Spleen (tissue), 11 donors: ENCODE data around the gene EYS. TPM values are rescaled to one million over a fixed set of nuclear protein-coding genes. Genes with fewer than 3 reads are reported as not detected.

Experiments
- DNase-seq: peaks from one replicate; pipeline ENCODE4 v3.0.0-alpha.2; 2020
- H3K27ac ChIP-seq, 8 donors: fragments of 200-600 bp; sonication (generic) in 7 of 8; 1 replicate in 4 of 8; 2 replicates in 4 of 8; pipeline versions ENCODE4 v1.5.0 to v1.8.0; 2016 to 2021; ENCODE audit warnings: inconsistent platforms in 4 of 8, mild to moderate bottlenecking in 4 of 8, moderate library complexity in 1 of 8
- H3K27me3 ChIP-seq, 7 donors: fragments of 200-600 bp; sonication (generic) in 6 of 7; replicated peaks in 1 of 7; 1 replicate in 4 of 7; 2 replicates in 3 of 7; pipeline versions ENCODE4 v1.5.0 to v1.8.0; 2016 to 2021; ENCODE audit warnings: inconsistent platforms in 3 of 7, mild to moderate bottlenecking in 1 of 7
- H3K36me3 ChIP-seq, 6 donors: fragments of 200-600 bp; sonication (generic) in 5 of 6; 1 replicate in 4 of 6; 2 replicates in 2 of 6; pipeline versions ENCODE4 v1.5.0 to v1.8.0; 2016 to 2021; ENCODE audit warnings: inconsistent platforms in 2 of 6
- H3K4me1 ChIP-seq, 6 donors: fragments of 200-600 bp; sonication (generic) in 5 of 6; 1 replicate in 3 of 6; 2 replicates in 3 of 6; pipeline versions ENCODE4 v1.5.0 to v1.8.0; 2016 to 2021; ENCODE audit warnings: inconsistent platforms in 3 of 6
- H3K4me3 ChIP-seq, 8 donors: fragments of 200-600 bp; sonication (generic) in 7 of 8; 1 replicate in 4 of 8; 2 replicates in 4 of 8; pipeline versions ENCODE4 v1.5.0 to v1.8.0; 2016 to 2021; ENCODE audit warnings: inconsistent platforms in 4 of 8, mild to moderate bottlenecking in 4 of 8, moderate library complexity in 2 of 8
- H3K9me3 ChIP-seq, 8 donors: fragments of 200-600 bp; sonication (generic) in 7 of 8; 1 replicate in 4 of 8; 2 replicates in 4 of 8; pipeline versions ENCODE4 v1.5.0 to v1.8.0; 2016 to 2021; ENCODE audit warnings: inconsistent platforms in 4 of 8
- CTCF ChIP-seq, 11 experiments: fragments of 200-600 bp in 7 of 11; fragments of 450-650 bp in 4 of 11; sonication (generic) in 4 of 11; IDR thresholded peaks in 8 of 11; conservative IDR thresholded peaks in 3 of 11; 1 replicate in 7 of 11; 2 replicates in 4 of 11; pipeline versions ENCODE4 v1.4.0 to v1.8.0; 2016 to 2021; ENCODE audit warnings: antibody characterized with exemption in 11 of 11, inconsistent platforms in 4 of 11, mild to moderate bottlenecking in 1 of 11
- POLR2A ChIP-seq, 3 donors: fragments of 450-650 bp; IDR thresholded peaks; one replicate each; pipeline ENCODE4 v1.5.1; 2017; ENCODE audit warnings: antibody characterized with exemption in 3 of 3, mild to moderate bottlenecking in 1 of 3
- POLR2AphosphoS5 ChIP-seq, 3 donors: sonication (generic); formaldehyde crosslinking; IDR thresholded peaks; one replicate each; pipeline ENCODE4 v1.5.1; 2017; ENCODE audit warnings: antibody characterized with exemption in 3 of 3
- WGBS, 5 donors: extraction: QIAGEN DNeasy Blood & Tissue Kit in 3 of 5; methylation state at CpG; one replicate each; pipeline versions ENCODE4 v1.1.5 to v1.1.7; 2013 to 2018; 5-methylcytosine and 5-hydroxymethylcytosine counted together
- intact Hi-C: fragments of 100-400 bp; cut with DNase I; formaldehyde crosslinking; loops from one replicate; pipeline ENCODE4 v1.15.0; 2023; ENCODE audit warnings: low total_unique reads
- polyA plus RNA-seq, 3 donors: library from polyadenylated mRNA; stranded (reverse); fragments of 200-250 nt; gene quantifications; one replicate each; pipeline ENCODE4 v1.2.1, GENCODE V29; 2013
- total RNA-seq, 7 donors: library from RNA; depleted of rRNA in 3 of 7; stranded (reverse); fragments of >200 nt in 3 of 7; fragmentation: NEBNext Ultra II Directional in 4 of 7; extraction: Animal tissue kit (Norgen Biotek cat#: 25700) in 4 of 7; gene quantifications; one replicate each; pipeline versions ENCODE4 v1.1.0 to v1.2.1, GENCODE V29; 2016 to 2021
- donor health status: healthy with polysubstance abuse.
- donor health status: DM: no; HTN: no; CAD: no; lungs with moderate emphysema.
- donor health status: DM: no; HTN: no; CAD: no.
- donor health status: Bipolar disorder and iron deficiency.
- donor health status: healthy.
- donor health status: DM: no; HTN: no; CAD: no.
- donor health status: DM: yes; HTN: yes; CAD: no.

The EYS gene
- total and polyA plus RNA-seq, 10 donors = under 0.01 to 0.72 (median 0.28) TPM; not detected in 5

GRCh38 chr6:63685446-63686379 is 2021.3 kb downstream of the EYS start:
- peak overlapping the region in 6 of 8 donors; percentile 2 to 64 (median 53) for H3K27ac ChIP-seq
- no peak overlapping the region for H3K4me3 ChIP-seq
- 56 to 64% (median 61%) methylated on average over 4 of the region's 4 CpGs for WGBS, 5 donors
- peak in 1 of 3 donors; percentile 45 for TF ChIP-seq POLR2AphosphoS5 (IDR thresholded peaks at IDR 0.05)
- no peak for TF ChIP-seq CTCF (IDR thresholded peaks at IDR 0.05 in 8 of 11, conservative IDR thresholded peaks at IDR 0.05 in 3 of 11)
- intact Hi-C loops = no loop called here
- peaks cover 0 to 36% (median 13%) of the 10 kb centered on the region in 6 donors for H3K36me3 ChIP-seq
- H3K9me3 ChIP-seq = no peaks in the 10 kb centered on the region
- no peaks in the 10 kb centered on the region for H3K27me3 ChIP-seq
- no peak for DNase-seq
- H3K4me1 ChIP-seq = peaks cover 0 to 91% (median 39%) of the 10 kb centered on the region in 6 donors

- DNase-seq = no peak
- TF ChIP-seq CTCF (IDR thresholded peaks at IDR 0.05 in 8 of 11, conservative IDR thresholded peaks at IDR 0.05 in 3 of 11) (no peak), POLR2A (IDR thresholded peaks at IDR 0.05) (no peak), POLR2AphosphoS5 (IDR thresholded peaks at IDR 0.05) (no peak)
- 53 to 71% (median 61%) methylated on average over 1 of the region's 1 CpG for WGBS, 5 donors
- H3K4me1 ChIP-seq = peaks cover 0 to 92% (median 43%) of the 10 kb centered on the region in 6 donors
- no peak overlapping the region for H3K4me3 ChIP-seq
- peak overlapping the region in 1 of 8 donors; percentile 16 for H3K27ac ChIP-seq
- peaks cover 0 to 45% (median 17%) of the 10 kb centered on the region in 6 donors for H3K36me3 ChIP-seq
- H3K27me3 ChIP-seq = no peaks in the 10 kb centered on the region
- intact Hi-C loops = no loop called here
- no peaks in the 10 kb centered on the region for H3K9me3 ChIP-seq
Measured at GRCh38 chr6:63683071-63683603, 2023.9 kb downstream of the EYS start.

GRCh38 chr6:63677282-63677681 is 2029.7 kb downstream of the EYS start:
- DNase-seq = no peak
- WGBS, 5 donors = 60 to 85% (median 79%) methylated on average over 1 of the region's 1 CpG
- Histone ChIP-seq H3K4me1 (peaks cover 0 to 100% (median 60%) of the 10 kb centered on the region in 6 donors), H3K4me3 (no peak overlapping the region), H3K9me3 (no peaks in the 10 kb centered on the region), H3K36me3 (peaks cover 0 to 26% (median 5%) of the 10 kb centered on the region in 6 donors), H3K27me3 (no peaks in the 10 kb centered on the region), H3K27ac (peak overlapping the region in 4 of 8 donors; percentile 2 to 29 (median 17))
- intact Hi-C loops = no loop called here
- TF ChIP-seq CTCF (IDR thresholded peaks at IDR 0.05 in 8 of 11, conservative IDR thresholded peaks at IDR 0.05 in 3 of 11) (no peak), POLR2AphosphoS5 (IDR thresholded peaks at IDR 0.05) (no peak), POLR2A (IDR thresholded peaks at IDR 0.05) (no peak)
